ENCODE data around the gene CYBRD1.
"Not testable (repeated sequence)": the region's sequence is repeated elsewhere in the genome, so short reads cannot be mapped to it uniquely, and the experiment has no call there.

CYBRD1 gene

DNA sequence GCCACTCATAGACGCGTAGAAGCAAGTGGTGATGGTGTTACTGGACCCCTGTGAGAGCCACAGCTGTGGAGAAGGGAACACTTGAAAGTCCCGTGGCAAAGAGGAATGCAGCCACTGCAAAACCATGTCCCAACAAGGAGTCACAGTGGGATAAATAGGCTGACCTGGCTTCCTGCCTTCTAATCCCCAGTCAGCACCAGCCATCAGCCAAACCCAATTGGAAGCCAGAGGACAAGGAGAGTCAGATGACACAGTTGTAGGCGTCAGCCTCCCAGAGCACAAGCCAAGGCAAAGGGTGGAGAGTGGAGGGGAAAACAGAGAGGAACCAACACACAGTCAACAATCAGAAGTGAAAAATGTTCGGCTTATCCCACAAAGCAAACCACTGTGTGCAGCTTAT is 5.5 kb upstream of the CYBRD1 start:
- no peak for DNase-seq

GRCh38 chr2:171520471-171520870 is 1.8 kb upstream of the CYBRD1 start:
- no peak for DNase-seq

- no peak for DNase-seq
Observed at GRCh38 chr2:171521361-171522051, 768 bp upstream of the CYBRD1 start.

- DNase-seq: no peak
Observed at GRCh38 chr2:171522788-171523087, 464 bp downstream of the CYBRD1 start.

GRCh38 chr2:171523088-171524017 is 1.1 kb downstream of the CYBRD1 start:
- DNase-seq: no peak

- DNase-seq: no peak
Observed at GRCh38 chr2:171524018-171524401, 1.7 kb downstream of the CYBRD1 start.

- no peak for DNase-seq
Observed at GRCh38 chr2:171529914-171530313, 7.6 kb downstream of the CYBRD1 start.

- DNase-seq: no peak
Observed at GRCh38 chr2:171530378-171530777, 8.1 kb downstream of the CYBRD1 start.

- not testable (repeated sequence) for DNase-seq
Observed at GRCh38 chr2:171530859-171531258, 8.6 kb downstream of the CYBRD1 start.

GRCh38 chr2:171531291-171531690 is 9.0 kb downstream of the CYBRD1 start:
- no peak for DNase-seq

- DNase-seq: no peak
Observed at GRCh38 chr2:171531836-171532450, 9.7 kb downstream of the CYBRD1 start.

DNA sequence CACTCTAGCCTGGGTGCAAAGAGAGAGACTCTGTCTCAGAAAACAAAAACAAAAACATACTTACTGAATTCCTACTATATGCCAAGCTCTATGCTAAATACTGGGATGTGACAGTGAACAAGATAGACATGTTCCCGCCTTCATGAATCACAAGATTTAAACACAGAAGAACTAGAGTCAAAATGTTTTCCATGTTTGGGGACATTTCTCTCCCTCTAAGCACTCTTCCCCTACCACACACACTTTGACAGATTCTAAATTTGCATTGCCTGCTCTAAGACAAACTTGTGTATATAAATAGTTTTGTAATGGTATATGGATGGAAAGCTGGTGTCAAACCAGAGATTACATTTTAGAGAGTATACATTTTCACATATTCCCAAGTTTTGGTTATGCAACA is 11.1 kb downstream of the CYBRD1 start:
- DNase-seq: no peak

DNA sequence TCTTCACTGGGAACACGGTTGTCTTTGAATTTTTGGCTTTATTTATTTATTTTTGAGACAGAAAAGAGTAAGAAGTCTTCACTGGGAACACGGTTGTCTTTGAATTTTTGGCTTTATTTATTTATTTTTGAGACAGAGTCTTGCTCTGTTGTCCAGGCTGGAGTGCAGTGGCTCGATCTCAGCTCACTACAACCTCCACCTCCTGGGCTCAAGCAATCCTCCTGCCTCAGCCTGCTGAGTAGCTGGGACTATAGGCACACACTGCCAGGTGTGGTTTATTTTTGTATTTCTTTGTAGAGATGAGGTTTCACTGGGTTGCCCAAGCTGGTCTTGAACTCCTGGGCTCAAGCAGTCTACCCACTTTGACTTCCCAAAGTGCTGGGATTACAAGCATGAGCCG is 13.3 kb downstream of the CYBRD1 start:
- not testable (repeated sequence) for DNase-seq

GRCh38 chr2:171540437-171540836 is 18.2 kb downstream of the CYBRD1 start:
- no peak for DNase-seq

- DNase-seq: peak; percentile 3
Observed at GRCh38 chr2:171541202-171541887, 19.1 kb downstream of the CYBRD1 start.

DNA sequence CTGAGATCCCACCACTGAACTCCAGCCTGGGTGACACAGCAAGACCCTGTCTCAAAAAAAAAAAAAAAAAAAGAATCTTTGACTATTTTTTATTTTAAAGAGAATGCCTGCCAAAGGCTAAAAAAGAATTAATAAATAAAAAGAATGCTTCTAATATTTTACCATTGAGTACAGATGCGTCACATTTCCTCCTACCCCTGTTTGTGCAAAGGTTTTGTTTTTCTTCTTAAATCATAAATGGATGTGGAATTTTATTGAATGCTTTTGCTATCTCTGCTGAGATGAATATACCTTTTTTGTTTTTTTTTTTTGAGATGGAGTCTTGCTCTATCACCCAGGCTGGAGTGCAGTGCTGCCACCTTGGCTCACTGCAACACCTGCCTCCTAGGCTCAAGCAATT is 22.8 kb downstream of the CYBRD1 start:
- DNase-seq: no peak

- no peak for DNase-seq
Observed at GRCh38 chr2:171547256-171547655, 25.0 kb downstream of the CYBRD1 start.

GRCh38 chr2:171547720-171548119 is 25.4 kb downstream of the CYBRD1 start:
- no peak for DNase-seq

DNA sequence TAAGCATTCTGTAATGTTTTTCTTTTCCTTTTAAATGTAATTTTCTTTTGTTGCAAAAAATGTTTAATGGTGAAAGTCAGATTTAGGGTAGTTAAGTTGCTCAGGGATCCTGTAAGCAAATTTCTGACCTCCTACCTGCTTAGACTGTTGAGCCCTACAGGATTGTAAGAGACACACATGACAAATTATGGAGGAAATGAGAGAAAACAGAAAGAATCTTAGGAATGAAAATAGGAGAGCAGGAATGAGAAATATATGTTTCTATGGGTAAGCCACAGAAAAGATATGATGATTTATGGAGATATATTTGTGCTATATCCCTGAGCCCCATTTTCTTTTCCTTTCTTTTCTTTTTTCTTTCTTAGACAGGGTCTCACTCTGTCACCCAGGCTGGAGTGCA is 28.3 kb downstream of the CYBRD1 start:
- DNase-seq: no peak

DNA sequence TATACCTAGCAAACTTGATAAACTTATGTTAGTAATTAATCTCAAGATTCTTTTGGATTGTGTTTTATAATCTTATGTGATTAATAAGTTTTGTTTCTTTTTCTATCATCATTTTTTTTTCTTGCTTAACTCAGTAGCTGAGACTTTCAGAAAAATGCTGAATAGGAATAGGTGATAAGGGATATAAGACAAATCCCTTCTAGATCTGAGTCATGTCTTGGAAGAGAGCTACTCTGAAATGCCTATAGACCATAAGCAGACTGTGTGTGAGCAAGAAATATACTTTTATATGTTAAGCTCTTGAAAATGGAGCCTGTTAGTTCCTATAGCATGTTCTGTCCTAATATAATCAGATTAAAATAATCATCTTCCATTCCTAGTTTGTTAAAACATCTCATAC is 29.6 kb downstream of the CYBRD1 start:
- DNase-seq: no peak

DNA sequence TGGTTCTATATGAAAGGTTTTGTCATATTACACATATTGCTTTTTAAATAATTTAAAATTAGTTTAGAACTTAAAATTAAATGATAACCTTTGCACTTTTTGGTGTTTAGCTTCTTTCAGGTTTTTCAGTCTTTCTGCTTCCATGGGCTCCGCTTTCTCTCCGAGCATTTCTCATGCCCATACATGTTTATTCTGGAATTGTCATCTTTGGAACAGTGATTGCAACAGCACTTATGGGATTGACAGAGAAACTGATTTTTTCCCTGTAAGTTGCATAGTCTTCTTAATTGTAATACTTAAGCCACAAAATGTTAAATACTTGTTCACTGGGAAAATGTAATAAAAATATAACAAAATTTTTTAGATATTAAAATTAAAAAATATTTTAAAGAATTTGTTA is 31.0 kb downstream of the CYBRD1 start:
- no peak for DNase-seq

- peak; percentile 91 for DNase-seq
Observed at GRCh38 chr2:171553858-171554257, 31.6 kb downstream of the CYBRD1 start.

- no peak for DNase-seq
Observed at GRCh38 chr2:171554991-171555615, 32.8 kb downstream of the CYBRD1 start.

Measured in NCI-H2107 (cell line).